Stimulated activated CD8-positive, alpha-beta memory T cell treated with anti-CD3 and anti-CD28 coated beads, Interleukin-2, amount 100 ng/mL, for 1 hour (primary cell): ENCODE data around the gene DIS3.
"Not testable (repeated sequence)": the region's sequence is repeated elsewhere in the genome, so short reads cannot be mapped to it uniquely, and the experiment has no call there.

Experiments used
- DNase-seq, 2 donors: peaks; one replicate each; pipeline ENCODE4 v3.0.0-alpha.2; 2020; ENCODE audit warnings: low read depth in 2 of 2

DIS3 gene

GRCh38 chr13:72781451-72782439 is at the start of gene DIS3, which contains the start of gene PIBF1:
Gene DIS3, minus strand, starts transcription at chr13:72781900. Its CDS starts 68 bp downstream, at chr13:72781832.
Gene PIBF1, plus strand, starts transcription at chr13:72782133. Its CDS starts 1,337 bp downstream, at chr13:72783470.
- DNase-seq = peak; percentile 83 to 89

GRCh38 chr13:72823724-72824123 is 42.0 kb upstream of the DIS3 start:
- DNase-seq = no peak

- no peak for DNase-seq
These were observed 41.4 kb upstream of the DIS3 start for GRCh38 chr13:72823081-72823480.

GRCh38 chr13:72820898-72821279 is 39.2 kb upstream of the DIS3 start:
- no peak for DNase-seq

GRCh38 chr13:72820156-72820897 is 38.6 kb upstream of the DIS3 start:
- DNase-seq = no peak

GRCh38 chr13:72808917-72809500 is 27.3 kb upstream of the DIS3 start:
- DNase-seq = no peak

- DNase-seq = not testable (repeated sequence)
These were observed 24.8 kb upstream of the DIS3 start for GRCh38 chr13:72806514-72806913.

- no peak for DNase-seq
These were observed 24.1 kb upstream of the DIS3 start for GRCh38 chr13:72805676-72806346.

GRCh38 chr13:72804301-72804700 is 22.6 kb upstream of the DIS3 start:
- no peak for DNase-seq

GRCh38 chr13:72798817-72799216 is 17.1 kb upstream of the DIS3 start:
- DNase-seq = no peak

GRCh38 chr13:72792640-72793039 is 10.9 kb upstream of the DIS3 start:
- DNase-seq = no peak

- no peak for DNase-seq
These were observed 7.1 kb upstream of the DIS3 start for GRCh38 chr13:72788831-72789230.

- DNase-seq = not testable (repeated sequence)
These were observed 3.0 kb upstream of the DIS3 start for GRCh38 chr13:72784679-72785078.

GRCh38 chr13:72782717-72783116 is 1.0 kb upstream of the DIS3 start:
- no peak for DNase-seq

GRCh38 chr13:72774019-72774418 is 7.7 kb downstream of the DIS3 start:
- DNase-seq = no peak

- no peak for DNase-seq
These were observed 18.3 kb downstream of the DIS3 start for GRCh38 chr13:72763411-72763810.

GRCh38 chr13:72760189-72760588 is 21.5 kb downstream of the DIS3 start:
- no peak for DNase-seq

- DNase-seq = no peak
These were observed 23.7 kb downstream of the DIS3 start for GRCh38 chr13:72757792-72758535.

- no peak for DNase-seq
These were observed 27.6 kb downstream of the DIS3 start for GRCh38 chr13:72754111-72754510.

GRCh38 chr13:72751220-72751619 is 30.5 kb downstream of the DIS3 start:
- no peak for DNase-seq

GRCh38 chr13:72745260-72745659 is 36.4 kb downstream of the DIS3 start:
- DNase-seq = no peak
